GM18907 (cell line): Measurements from ENCODE around the gene CCDC117.

Experiments
- ATAC-seq: cut with Tn5 transposase; IDR thresholded peaks from one replicate; pipeline ENCODE4 v1.9.1; 2021; ENCODE audit warnings: mild to moderate bottlenecking, moderate library complexity; ENCODE audit not compliant: unreplicated experiment

Gene CCDC117

DNA sequence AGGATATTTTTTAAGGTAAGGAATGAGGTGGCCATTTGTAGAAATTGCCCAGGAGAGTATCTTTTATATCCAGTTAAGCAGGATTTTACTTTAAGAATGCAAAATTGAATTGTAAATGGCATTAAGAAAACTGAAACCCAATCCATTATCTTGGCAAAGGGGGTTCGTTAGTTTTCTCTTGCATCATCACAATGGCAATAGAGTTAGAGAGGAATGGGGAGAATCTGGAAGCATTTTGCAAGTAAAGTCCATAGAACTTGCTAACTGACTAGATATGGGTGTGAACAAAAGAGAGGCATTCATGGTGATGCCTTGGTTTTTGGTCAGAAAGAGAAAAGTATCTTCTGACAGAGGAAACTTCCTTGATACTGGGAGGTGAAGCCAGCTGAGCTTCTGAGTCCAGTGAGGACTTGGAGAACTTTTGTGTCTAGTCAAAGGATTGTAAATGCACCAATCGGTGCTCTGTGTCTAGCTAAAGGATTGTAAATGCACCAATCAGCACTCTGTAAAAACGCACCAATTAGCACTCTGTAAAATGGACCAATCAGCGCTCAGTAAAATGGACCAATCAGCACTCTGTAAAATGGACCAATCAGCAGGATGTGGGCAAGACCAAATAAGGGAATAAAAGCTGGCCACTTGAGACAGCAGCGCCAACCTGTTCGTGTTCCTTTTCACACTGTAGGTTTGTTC, 3.6 kb upstream of the CCDC117 start:
- ATAC-seq: no peak

DNA sequence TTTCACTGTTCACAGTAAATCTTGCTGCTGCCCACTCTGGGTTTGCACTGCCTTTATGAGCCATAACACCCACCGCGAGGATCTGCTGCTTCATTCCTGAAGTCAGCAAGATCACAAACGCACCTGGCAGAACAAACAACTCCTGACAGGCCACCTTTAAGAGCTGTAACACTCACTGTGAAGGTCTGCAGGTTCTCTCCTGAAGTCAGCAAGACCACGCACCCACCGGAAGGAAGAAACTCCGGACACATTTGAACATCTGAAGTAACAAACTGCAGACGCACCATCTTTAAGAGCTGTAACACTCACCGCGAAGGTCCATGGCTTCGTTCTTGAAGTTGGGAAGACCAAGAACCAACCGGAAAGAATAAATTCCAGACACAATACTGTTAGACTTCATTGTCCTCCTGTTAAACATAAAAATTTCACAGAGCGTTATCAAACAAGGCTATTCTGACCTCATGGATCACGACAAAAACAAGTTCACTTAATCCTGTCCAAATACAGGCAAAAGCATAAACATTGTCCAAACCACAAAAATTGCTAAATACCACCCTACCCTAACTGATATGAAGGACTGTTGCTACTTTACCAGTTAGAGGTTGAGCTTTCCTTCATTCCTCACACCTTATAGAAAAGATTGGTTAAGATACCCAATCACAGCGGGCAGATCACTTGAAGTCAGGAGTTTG, 3.0 kb upstream of the CCDC117 start:
- ATAC-seq: no peak

DNA sequence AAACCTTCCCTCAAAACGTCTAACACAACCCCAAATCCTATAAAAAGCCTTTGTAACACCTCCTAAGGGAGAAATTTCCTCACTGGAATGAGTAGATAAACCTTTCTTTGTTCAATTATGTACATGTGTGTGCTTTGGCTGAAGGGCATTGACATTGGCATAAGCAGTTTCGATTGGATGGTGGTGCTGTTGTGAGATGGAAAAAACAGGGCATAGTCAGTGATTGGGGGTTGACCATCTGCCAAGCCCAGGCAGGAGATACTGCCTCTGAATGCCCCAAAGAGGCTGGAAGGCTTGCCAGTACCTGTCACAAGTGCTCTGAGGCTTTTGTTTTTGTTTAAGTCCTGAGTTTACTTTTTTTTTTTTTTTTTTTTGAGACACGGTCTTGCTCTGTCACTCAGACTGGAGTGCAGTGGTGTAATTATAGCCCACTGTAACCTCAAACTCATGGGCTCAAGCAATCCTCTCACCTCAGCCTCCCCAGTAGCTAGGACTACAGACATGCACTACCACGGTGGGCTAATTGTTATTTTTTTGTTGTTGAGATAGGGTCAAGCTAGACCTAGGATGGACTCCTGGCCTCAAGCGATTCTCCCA, 1.2 kb upstream of the CCDC117 start:
- ATAC-seq: no peak

DNA sequence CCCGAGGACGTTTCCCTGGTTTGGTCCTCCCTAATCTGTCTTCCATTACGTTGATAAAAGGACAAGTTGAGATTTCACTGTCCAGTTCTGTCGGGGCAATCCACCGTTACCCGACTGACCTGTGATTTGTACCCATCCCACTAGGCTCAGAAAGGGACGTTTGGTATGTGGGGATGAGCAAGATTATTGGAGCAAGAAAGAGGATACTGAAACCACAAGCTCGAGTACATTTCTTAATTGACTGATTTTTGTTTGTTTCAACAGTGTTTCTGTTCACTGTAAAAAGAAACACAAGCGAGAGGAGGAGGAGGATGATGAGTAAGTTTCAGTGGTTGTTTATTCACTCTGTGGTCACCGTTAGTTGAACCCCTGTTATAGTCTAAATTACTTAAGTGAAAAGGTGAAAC, 969 bp downstream of the CCDC117 start:
- ATAC-seq: peak; percentile 25

DNA sequence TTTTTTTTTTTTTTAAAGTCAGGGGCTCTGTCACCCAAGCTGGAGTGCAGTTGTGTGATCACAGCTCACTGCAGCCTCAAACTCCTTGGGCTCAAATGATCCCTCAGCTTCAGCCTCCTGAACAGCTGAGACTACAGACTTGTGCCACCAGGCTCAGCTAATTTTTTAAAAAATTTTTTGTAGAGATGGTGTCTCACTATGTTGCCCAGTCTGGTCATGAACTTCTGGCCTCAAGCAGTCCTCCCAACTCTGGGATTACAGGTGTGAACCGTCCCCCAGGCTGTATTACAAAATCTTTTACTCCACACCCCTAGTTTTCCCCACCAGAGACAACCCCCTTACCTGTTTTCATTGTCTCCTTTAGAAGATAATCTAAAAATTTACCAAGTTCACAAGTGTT, 1.9 kb downstream of the CCDC117 start:
- ATAC-seq: no peak

DNA sequence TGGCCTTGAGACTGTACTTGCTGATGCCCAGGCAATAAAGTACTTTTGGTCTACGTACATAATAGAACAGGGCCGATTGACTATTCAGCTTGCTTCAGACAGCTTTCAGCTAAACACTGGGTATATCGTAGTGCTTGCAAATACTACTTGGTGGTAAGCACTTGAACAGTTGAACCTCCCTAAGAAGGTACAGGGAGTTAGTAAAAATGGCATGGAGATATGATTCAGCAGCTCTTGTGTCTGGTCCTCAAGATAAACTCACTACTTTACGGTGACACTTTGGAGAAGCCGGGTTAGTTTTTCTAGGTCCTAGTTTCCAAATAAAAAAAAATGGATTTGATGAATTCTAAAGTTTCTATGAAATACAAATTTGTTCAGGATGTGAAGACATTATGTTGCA, 7.3 kb downstream of the CCDC117 start:
- no peak for ATAC-seq

- ATAC-seq: no peak
Measured at GRCh38 chr22:28780296-28780695, 7.8 kb downstream of the CCDC117 start.

DNA sequence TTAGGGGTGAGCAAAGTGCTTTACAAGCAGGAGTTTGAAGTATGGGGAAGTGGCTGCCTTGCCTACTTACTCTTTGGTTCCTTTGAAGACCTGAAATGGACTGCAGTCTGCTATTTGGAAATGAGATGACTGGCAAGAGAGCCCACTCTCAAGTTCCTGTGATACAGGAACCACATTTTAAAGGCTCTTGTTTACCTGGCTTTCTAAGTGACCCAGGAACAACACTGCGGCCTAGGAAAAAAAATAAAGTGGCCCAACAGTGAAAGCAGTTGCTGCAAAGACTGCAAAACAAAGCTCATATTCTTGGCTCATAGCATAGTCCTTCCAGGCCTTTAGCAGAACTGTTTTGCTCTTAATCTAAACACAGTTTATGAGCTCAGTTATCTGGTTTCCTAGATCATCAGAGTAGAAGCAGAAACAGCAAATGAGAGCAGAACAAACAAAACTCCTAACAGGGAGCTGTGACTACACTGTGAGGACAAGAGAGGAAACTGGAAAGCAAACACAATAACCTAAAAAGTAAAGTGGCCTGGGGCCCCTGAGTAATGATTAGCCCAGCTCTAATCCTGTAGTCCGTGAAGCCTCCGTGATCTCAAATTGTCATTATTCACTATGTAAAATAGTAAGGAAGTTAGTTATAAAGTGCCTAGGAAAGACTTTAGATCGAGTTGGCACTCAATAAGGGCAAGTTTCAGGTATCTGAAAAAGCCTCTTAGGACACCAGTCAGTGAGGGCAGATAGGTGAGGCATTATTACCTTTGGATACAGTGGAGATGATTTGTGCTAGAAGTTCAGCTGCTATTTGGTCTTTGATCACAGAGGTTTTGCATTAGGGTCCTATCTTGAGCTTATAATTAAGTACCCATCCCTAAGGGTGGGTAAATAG, 11.5 kb downstream of the CCDC117 start:
- ATAC-seq: no peak

- no peak for ATAC-seq
Measured at GRCh38 chr22:28788601-28789000, 16.1 kb downstream of the CCDC117 start.

GRCh38 chr22:28791124-28791523, 18.6 kb downstream of the CCDC117 start:
- no peak for ATAC-seq

DNA sequence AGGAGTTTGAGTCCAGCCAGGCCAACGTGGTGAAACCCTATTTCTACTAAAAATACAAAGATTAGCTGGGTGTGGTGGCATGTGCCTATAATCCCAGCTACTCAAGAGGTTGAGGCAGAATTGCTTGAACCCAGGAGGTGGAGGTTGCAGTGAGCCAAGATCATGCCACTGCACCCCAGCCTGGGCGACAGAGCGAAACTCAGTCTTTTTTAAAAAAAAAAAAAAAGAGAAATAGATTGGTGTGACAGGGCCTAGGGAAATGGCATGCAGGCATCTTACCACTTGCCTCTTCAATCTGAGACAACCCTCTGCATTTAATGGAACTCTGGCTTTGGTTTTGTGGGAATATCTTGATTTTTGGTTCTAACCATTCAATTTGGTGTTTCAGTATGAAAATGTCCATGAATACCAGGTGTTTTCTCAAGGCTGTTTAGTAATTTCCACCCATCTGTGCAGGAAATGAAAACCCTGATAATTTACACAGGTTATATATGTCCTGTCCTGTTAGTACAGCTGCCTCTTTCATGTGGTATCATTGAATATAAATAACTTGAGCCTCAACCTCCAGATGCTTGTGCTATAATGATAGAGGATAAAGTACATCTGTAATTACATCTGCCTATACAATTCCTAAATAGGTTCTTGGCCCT, 19.5 kb downstream of the CCDC117 start:
- ATAC-seq: peak; percentile 59

DNA sequence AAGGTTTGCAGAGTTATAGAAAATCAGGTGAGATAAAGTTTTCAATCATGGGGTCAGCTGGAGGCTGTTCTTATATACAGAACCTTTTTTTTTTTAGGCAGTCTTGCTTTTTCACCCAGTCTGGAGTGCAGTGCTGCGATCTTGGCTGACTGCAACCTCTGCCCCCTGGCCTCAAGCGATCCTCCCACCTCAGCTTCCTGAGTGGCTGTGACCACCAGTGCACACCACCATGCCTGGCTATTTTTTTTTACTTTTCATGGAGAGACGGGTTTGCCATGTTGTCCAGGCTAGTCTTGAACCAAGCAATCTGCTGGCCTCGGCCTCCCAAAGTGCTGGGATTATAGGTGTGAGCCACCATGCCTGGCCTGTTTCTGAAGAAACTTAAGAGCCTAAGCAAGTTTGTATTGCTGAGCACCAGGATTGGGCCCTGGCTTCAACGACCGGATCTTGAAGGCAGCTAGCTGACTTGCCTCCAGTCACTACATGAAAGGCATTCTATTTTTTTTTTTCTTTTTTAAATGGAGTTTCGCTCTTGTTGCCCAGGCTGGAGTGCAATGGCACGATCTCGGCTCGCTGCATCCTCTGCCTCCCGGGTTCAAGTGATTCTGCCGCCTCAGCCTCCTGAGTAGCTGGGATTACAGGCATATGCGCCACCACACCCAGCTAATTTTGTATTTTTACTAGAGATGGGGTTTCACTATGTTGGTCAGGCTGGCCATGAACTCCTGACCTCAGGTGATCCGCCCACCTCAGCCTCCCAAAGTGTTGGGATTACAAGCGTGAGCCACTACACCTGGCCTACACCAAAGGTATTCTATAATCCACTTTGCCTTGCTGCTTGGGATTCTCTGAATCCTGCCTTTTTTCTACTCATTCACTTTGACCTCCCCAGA, 20.2 kb downstream of the CCDC117 start:
- ATAC-seq: peak; percentile 36

DNA sequence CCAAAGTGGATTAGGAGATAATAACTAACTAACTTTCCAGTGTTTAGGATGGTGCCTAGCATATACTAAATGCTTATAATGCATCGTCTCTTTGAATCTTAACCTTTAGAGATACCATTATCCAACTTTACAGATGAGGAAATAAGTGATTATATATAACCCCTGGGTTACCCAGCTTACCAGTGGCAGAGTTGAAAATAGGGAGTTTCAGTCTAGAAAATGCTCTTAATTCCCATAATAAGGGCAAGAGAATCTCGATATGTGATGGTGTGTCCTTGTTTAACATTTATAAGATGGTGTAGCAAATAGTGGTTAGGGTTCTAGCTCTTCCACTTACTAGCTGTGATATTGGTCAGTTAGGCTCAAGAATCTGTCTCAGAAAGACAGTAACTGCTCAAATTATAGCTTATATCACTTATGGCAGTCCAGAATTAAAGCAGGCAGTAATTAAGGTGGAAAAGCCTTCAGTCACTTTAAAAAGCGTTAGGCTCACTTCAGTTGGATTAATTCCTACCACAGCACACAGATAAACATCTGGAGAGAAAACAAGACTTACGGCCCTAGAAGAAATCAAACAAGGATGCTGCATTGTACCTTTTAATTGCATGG, 21.6 kb downstream of the CCDC117 start:
- no peak for ATAC-seq

DNA sequence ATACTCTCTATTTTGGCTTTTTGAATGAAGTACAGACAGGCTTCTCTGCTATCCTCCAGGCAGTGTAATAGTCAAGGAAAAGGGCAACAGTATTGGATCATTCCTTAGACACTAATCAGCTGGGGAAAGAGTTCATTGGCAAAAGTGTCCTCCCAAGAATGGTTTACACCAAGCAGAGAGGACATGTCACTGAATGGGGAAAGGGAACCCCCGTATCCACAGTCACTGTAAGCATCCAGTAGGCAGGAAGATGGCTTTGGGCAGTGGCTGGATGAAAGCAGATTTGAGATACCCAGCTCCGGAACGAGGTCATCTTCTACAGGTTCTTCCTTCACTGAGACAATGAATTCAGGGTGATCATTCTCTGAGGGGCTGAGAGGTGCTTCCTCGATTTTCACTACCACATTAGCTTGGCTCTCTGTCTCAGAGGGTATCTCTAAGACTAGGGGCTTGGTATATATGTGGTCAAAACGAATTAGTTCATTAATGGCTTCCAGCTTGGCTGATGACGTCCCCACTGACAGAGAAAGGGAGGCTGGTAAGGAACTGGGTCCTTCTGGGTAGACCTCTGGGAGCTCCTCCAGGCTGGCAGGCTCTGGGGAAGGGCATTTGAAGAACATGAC, 22.7 kb downstream of the CCDC117 start:
- ATAC-seq: no peak

DNA sequence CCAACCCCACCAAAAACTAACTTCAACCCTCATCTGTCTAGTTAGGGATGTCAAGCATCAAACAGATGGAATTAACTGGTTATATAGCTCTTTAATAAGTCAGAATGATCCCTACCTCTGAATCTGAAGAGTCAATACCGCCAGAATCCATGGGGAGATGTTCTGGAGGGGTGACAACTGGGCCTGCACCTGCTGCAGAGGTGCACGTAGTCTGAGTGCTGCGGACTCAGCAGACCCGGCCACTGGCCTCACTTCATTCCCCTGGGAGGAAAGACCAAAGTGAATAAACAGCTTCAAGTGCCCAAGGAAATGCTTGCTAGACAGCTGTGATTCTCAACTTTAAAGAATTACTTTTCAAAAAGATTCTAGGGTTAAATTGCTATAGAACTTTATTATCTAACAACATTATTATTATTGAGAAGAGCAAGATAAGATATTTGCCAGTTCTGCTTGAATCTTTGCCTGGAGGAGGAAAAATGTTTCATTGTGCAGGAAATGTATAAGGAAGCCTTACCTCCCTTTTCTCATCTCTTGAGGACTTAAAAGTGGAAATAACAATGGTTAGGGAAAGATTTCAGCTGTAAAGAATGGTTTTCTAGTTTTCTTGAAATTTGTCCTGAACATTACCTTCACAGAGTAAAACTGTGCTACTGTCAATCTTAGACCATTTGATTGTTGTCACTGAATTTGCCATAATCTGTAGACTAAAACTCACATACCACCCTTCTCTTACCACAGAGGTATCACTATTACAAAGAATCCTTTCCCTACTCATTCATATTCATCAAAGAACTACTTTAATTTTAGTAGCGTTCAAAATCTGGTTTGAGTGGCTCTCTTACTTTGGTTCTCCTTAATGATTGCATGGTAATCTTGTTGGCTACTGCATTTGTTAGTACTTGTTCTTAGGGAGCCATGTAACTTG, 23.7 kb downstream of the CCDC117 start:
- ATAC-seq: no peak

GRCh38 chr22:28798810-28799605, 26.5 kb downstream of the CCDC117 start:
- ATAC-seq: no peak
